Effector CD8-positive, alpha-beta T cell (primary cell): ENCODE measurements around the gene VTCN1.
"Not testable (repeated sequence)": the region's sequence is repeated elsewhere in the genome, so short reads cannot be mapped to it uniquely, and the experiment has no call there.

Experiments used
- DNase-seq: peaks from one replicate; lab custom pipeline; 2025; lab: John Stamatoyannopoulos, UW

Gene VTCN1

GRCh38 chr1:117122330-117123025 is 88.2 kb downstream of the VTCN1 start:
- DNase-seq = no peak

GRCh38 chr1:117121589-117122329 is 89.0 kb downstream of the VTCN1 start, which contains the start of gene TRIM45:
Gene TRIM45, minus strand, starts transcription at chr1:117121749. Its CDS starts 548 bp downstream, at chr1:117121201.
- DNase-seq = peak; percentile 63

- DNase-seq = no peak
Observed at GRCh38 chr1:117120774-117121588, 89.7 kb downstream of the VTCN1 start.

GRCh38 chr1:117119144-117119543 is 91.6 kb downstream of the VTCN1 start:
- not testable (repeated sequence) for DNase-seq

GRCh38 chr1:117118137-117118536 is 92.6 kb downstream of the VTCN1 start:
- no peak for DNase-seq

GRCh38 chr1:117117697-117118096 is 93.0 kb downstream of the VTCN1 start:
- DNase-seq = no peak

GRCh38 chr1:117116784-117117130 is 94.0 kb downstream of the VTCN1 start:
- no peak for DNase-seq

GRCh38 chr1:117116090-117116783 is 94.5 kb downstream of the VTCN1 start:
- DNase-seq = no peak

- no peak for DNase-seq
Observed at GRCh38 chr1:117114877-117115276, 95.8 kb downstream of the VTCN1 start.

- no peak for DNase-seq
Observed at GRCh38 chr1:117113199-117113598, 97.5 kb downstream of the VTCN1 start.

GRCh38 chr1:117112047-117112717 is 98.5 kb downstream of the VTCN1 start:
- no peak for DNase-seq

GRCh38 chr1:117110774-117111173 is 100.0 kb downstream of the VTCN1 start:
- DNase-seq = no peak

- DNase-seq = no peak
Observed at GRCh38 chr1:117107364-117107763, 103.4 kb downstream of the VTCN1 start.

- DNase-seq = no peak
Observed at GRCh38 chr1:117106478-117106877, 104.2 kb downstream of the VTCN1 start.

GRCh38 chr1:117105722-117106121 is 105.0 kb downstream of the VTCN1 start:
- DNase-seq = no peak

- no peak for DNase-seq
Observed at GRCh38 chr1:117104986-117105385, 105.7 kb downstream of the VTCN1 start.

GRCh38 chr1:117101858-117102257 is 108.9 kb downstream of the VTCN1 start:
- DNase-seq = not testable (repeated sequence)

GRCh38 chr1:117101334-117101733 is 109.4 kb downstream of the VTCN1 start:
- no peak for DNase-seq

GRCh38 chr1:117098287-117098890 is 112.3 kb downstream of the VTCN1 start:
- DNase-seq = no peak

GRCh38 chr1:117097443-117097842 is 113.3 kb downstream of the VTCN1 start:
- DNase-seq = no peak

GRCh38 chr1:117096951-117097408 is 113.7 kb downstream of the VTCN1 start:
- no peak for DNase-seq
